Prostate gland (tissue), 2 donors: ENCODE measurements around the gene EVC2. TPM values are rescaled to one million over a fixed set of nuclear protein-coding genes. Genes with fewer than 3 reads are reported as not detected.

Source experiments
- DNase-seq: peaks from one replicate; pipeline ENCODE4 v3.0.0-alpha.2; 2019; ENCODE audit warnings: low spot score
- H3K27ac ChIP-seq, 2 donors: fragments of 200-600 bp; sonication (generic); 2 replicates each; pipeline ENCODE4 v1.5.1; 2017 to 2019
- H3K27me3 ChIP-seq: fragments of 200-600 bp; sonication (generic); replicated peaks from 2 replicates; pipeline ENCODE4 v1.5.1; 2019; ENCODE audit not compliant: insufficient read depth
- H3K36me3 ChIP-seq, 2 donors: fragments of 200-600 bp; sonication (generic); 1 replicate in 1 of 2; 2 replicates in 1 of 2; pipeline versions ENCODE4 v1.5.1 to v1.8.1; 2017 to 2019
- H3K4me1 ChIP-seq: fragments of 200-600 bp; sonication (generic); replicated peaks from 2 replicates; pipeline ENCODE4 v1.5.1; 2019
- H3K4me3 ChIP-seq, 2 donors: fragments of 200-600 bp; sonication (generic); 2 replicates each; pipeline ENCODE4 v1.5.1; 2017 to 2019
- H3K9me3 ChIP-seq: fragments of 200-600 bp; sonication (generic); 2 replicates; pipeline ENCODE4 v1.5.1; 2017
- CTCF ChIP-seq, 4 experiments: fragments of 200-600 bp in 2 of 4; fragments of 450-650 bp in 2 of 4; sonication (generic) in 2 of 4; IDR thresholded peaks; 1 replicate in 3 of 4; 2 replicates in 1 of 4; pipeline ENCODE4 v1.5.1; 2016 to 2019; ENCODE audit warnings: antibody characterized with exemption in 4 of 4, mild to moderate bottlenecking in 2 of 4, moderate library complexity in 2 of 4
- POLR2A ChIP-seq: fragments of 450-650 bp; IDR thresholded peaks from one replicate; pipeline ENCODE4 v1.6.1; 2016; ENCODE audit warnings: antibody characterized with exemption, mild to moderate bottlenecking
- POLR2AphosphoS5 ChIP-seq: sonication (generic); formaldehyde crosslinking; IDR thresholded peaks from one replicate; pipeline ENCODE4 v1.6.1; 2017; ENCODE audit warnings: antibody characterized with exemption
- WGBS: methylation state at CpG from one replicate; pipeline ENCODE4 v1.1.5; 2018; 5-methylcytosine and 5-hydroxymethylcytosine counted together
- intact Hi-C: fragments of 100-400 bp; cut with DNase I; formaldehyde crosslinking; loops from one replicate; pipeline ENCODE4 v1.14.2; 2022
- total RNA-seq, 2 donors: library from RNA; depleted of rRNA; stranded (reverse); fragments of >200 nt; gene quantifications; one replicate each; pipeline ENCODE4 v1.1.0, GENCODE V29; 2016

EVC2 gene
- total RNA-seq, 2 donors from 2014 or later, result 7.6 to 11.0 TPM

GRCh38 chr4:5639556-5639955 lies 68.8 kb downstream of the EVC2 start:
- WGBS, result 92% methylated on average over 3 of the region's 3 CpGs
- no peak for TF ChIP-seq POLR2AphosphoS5
- no peak for TF ChIP-seq CTCF (IDR thresholded peaks at IDR 0.05)
- no peak for TF ChIP-seq POLR2A
- Histone ChIP-seq H3K4me1 (no peaks in the 10 kb centered on the region), H3K36me3 (no peaks in the 10 kb centered on the region), H3K4me3 (no peak overlapping the region), H3K27ac (no peak overlapping the region), H3K9me3 (no peaks in the 10 kb centered on the region), H3K27me3 (no peaks in the 10 kb centered on the region)
- DNase-seq, result no peak
- intact Hi-C loops, result no loop called here

GRCh38 chr4:5638976-5639375 lies 69.4 kb downstream of the EVC2 start:
- intact Hi-C loops, result no loop called here
- no peak for DNase-seq
- Histone ChIP-seq H3K9me3 (no peaks in the 10 kb centered on the region), H3K4me1 (no peaks in the 10 kb centered on the region), H3K27me3 (no peaks in the 10 kb centered on the region), H3K36me3 (no peaks in the 10 kb centered on the region), H3K4me3 (no peak overlapping the region), H3K27ac (no peak overlapping the region)
- TF ChIP-seq POLR2A (no peak), POLR2AphosphoS5 (no peak), CTCF (IDR thresholded peaks at IDR 0.05) (no peak)
- 85% methylated on average over 4 of the region's 4 CpGs for WGBS

DNA sequence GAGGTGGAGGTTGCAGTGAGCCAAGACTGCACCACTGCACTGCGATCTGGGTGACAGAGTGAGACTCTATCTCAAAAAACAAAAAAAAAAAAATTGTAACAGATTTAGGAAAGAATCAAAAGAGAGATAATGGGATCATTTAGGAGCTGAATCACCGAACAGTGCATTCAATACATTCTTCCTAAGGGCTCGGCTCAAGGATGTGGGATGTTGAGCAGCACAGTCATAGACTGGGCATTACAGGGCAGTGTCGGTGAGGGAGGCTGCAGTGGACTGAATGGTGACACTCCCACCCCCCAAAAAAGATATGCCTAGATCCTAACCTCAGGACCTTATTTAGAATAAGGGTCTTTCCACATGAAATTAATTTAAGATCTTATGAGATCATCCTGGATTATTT lies 70.0 kb downstream of the EVC2 start:
- Histone ChIP-seq H3K4me1 (no peaks in the 10 kb centered on the region), H3K4me3 (no peak overlapping the region), H3K36me3 (no peaks in the 10 kb centered on the region), H3K9me3 (no peaks in the 10 kb centered on the region), H3K27me3 (no peaks in the 10 kb centered on the region), H3K27ac (no peak overlapping the region)
- intact Hi-C loops, result no loop called here
- 96% methylated on average over 4 of the region's 4 CpGs for WGBS
- no peak for DNase-seq
- no peak for TF ChIP-seq CTCF (IDR thresholded peaks at IDR 0.05)
- no peak for TF ChIP-seq POLR2A
- no peak for TF ChIP-seq POLR2AphosphoS5

GRCh38 chr4:5636766-5637670 lies 71.3 kb downstream of the EVC2 start:
- intact Hi-C loops, result no loop called here

More at GRCh38 chr4:5636766-5637670, 71.3 kb downstream of the EVC2 start:
- H3K36me3 ChIP-seq, result no peaks in the 10 kb centered on the region
- H3K27ac ChIP-seq, result no peak overlapping the region
- DNase-seq, result no peak
- WGBS, result 85% methylated on average over 13 of the region's 13 CpGs
- H3K4me3 ChIP-seq, result no peak overlapping the region
- no peaks in the 10 kb centered on the region for H3K4me1 ChIP-seq
- no peak for TF ChIP-seq POLR2AphosphoS5
- no peak for TF ChIP-seq POLR2A
- no peak for TF ChIP-seq CTCF (IDR thresholded peaks at IDR 0.05)
- H3K27me3 ChIP-seq, result no peaks in the 10 kb centered on the region
- no peaks in the 10 kb centered on the region for H3K9me3 ChIP-seq
